Nephron progenitor cell (in vitro differentiated cells): Measurements from ENCODE around the gene MSL3.

ENCODE experiments used
- DNase-seq: peaks from one replicate; pipeline ENCODE4 v3.0.0; 2021
- H3K27ac Mint-ChIP-seq: 2 replicates; pipeline ENCODE4 v1.8.0; 2021; ENCODE audit warnings: mild to moderate bottlenecking, moderate library complexity, mixed read lengths
- H3K27me3 Mint-ChIP-seq: 2 replicates; pipeline ENCODE4 v1.8.0; 2021; ENCODE audit warnings: mild to moderate bottlenecking, low read depth, mixed read lengths; ENCODE audit not compliant: poor library complexity
- H3K36me3 Mint-ChIP-seq: 2 replicates; pipeline ENCODE4 v1.8.0; 2021; ENCODE audit warnings: low read depth, mixed read lengths
- H3K4me1 Mint-ChIP-seq: 2 replicates; pipeline ENCODE4 v1.8.0; 2021; ENCODE audit warnings: mixed read lengths
- H3K4me3 Mint-ChIP-seq: 2 replicates; pipeline ENCODE4 v1.8.0; 2021; ENCODE audit warnings: mild to moderate bottlenecking, moderate library complexity, mixed read lengths
- H3K9me3 Mint-ChIP-seq: 2 replicates; pipeline ENCODE4 v1.8.0; 2021; ENCODE audit warnings: mild to moderate bottlenecking, moderate library complexity, mixed read lengths
- TF ChIP-seq, protein P1 (sequence below): fragments of 200-600 bp; sonication (generic); IDR thresholded peaks from 2 replicates; pipeline ENCODE4 v1.5.0; 2021; ENCODE audit warnings: antibody characterized with exemption

The MSL3 gene

DNA sequence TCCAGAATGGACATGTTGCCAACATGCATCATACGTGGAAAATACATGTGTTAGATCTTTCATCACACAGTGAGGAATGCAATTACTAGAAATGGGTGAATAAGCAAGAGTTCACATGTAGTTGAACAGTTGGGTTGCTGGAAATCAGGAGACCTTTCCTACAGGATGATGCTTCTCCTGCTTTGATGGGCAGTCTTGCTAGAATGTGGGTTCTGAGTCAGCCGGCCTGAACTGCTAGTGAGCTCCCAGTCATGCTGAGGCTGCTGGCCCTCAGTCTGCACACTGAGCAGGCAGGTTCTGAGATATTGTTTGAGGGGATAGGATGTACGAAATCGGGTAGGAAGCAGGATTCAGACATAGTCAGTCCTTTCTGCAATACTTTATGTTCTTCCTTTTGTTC lies 20.2 kb downstream of the MSL3 start:
- Mint-ChIP-seq H3K27ac (peak overlapping the region; percentile 23), H3K9me3 (peaks cover 36% of the 10 kb centered on the region), H3K4me1 (no peaks in the 10 kb centered on the region), H3K4me3 (no peak overlapping the region), H3K36me3 (peaks cover 11% of the 10 kb centered on the region), H3K27me3 (no peaks in the 10 kb centered on the region)
- TF ChIP-seq, protein P1, sequence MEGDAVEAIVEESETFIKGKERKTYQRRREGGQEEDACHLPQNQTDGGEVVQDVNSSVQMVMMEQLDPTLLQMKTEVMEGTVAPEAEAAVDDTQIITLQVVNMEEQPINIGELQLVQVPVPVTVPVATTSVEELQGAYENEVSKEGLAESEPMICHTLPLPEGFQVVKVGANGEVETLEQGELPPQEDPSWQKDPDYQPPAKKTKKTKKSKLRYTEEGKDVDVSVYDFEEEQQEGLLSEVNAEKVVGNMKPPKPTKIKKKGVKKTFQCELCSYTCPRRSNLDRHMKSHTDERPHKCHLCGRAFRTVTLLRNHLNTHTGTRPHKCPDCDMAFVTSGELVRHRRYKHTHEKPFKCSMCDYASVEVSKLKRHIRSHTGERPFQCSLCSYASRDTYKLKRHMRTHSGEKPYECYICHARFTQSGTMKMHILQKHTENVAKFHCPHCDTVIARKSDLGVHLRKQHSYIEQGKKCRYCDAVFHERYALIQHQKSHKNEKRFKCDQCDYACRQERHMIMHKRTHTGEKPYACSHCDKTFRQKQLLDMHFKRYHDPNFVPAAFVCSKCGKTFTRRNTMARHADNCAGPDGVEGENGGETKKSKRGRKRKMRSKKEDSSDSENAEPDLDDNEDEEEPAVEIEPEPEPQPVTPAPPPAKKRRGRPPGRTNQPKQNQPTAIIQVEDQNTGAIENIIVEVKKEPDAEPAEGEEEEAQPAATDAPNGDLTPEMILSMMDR, result no peak
- DNase-seq, result no peak

GRCh38 chrX:11781133-11781532 lies 23.1 kb downstream of the MSL3 start:
- Mint-ChIP-seq H3K27ac (no peak overlapping the region), H3K4me1 (no peaks in the 10 kb centered on the region)

DNA sequence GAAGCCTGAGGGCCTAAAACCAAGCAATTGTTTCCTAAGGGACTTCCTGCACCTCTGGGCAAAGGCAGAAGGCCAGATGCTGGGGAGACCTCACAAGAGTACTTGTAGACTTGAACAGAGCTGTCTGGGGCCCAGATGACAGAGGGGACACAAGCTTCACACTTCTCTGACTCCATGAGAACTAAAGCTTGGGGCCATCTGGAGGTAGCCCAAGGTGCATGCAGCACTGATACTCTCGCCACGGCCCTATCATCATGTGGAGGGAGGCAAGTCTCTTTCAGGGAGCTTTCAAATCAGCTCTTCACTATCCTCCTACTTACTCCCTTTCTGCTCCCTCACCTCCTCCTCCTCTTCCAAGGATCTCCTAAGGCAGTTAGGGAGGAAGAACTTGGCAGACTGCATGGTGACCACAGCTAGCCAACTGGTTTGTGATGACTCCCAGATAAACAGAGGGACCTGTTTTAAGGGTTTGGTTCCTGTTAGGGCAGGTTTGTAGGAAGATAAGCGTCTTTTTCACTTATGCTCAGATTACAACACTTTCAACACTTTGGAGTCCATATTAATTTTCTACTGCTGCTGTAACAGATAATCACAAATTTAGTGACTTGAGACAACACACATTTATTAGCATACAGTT lies 23.8 kb downstream of the MSL3 start:
- Mint-ChIP-seq H3K27me3 (no peaks in the 10 kb centered on the region), H3K36me3 (no peaks in the 10 kb centered on the region), H3K4me3 (no peak overlapping the region), H3K9me3 (peaks cover 28% of the 10 kb centered on the region), H3K4me1 (no peaks in the 10 kb centered on the region), H3K27ac (no peak overlapping the region)
- DNase-seq, result no peak
- TF ChIP-seq, protein P1, result no peak

More at GRCh38 chrX:11781133-11781532, 23.1 kb downstream of the MSL3 start:
- DNase-seq, result no peak
- Mint-ChIP-seq H3K36me3 (no peaks in the 10 kb centered on the region), H3K9me3 (peaks cover 28% of the 10 kb centered on the region), H3K4me3 (no peak overlapping the region), H3K27me3 (no peaks in the 10 kb centered on the region)
- TF ChIP-seq, protein P1, result no peak

DNA sequence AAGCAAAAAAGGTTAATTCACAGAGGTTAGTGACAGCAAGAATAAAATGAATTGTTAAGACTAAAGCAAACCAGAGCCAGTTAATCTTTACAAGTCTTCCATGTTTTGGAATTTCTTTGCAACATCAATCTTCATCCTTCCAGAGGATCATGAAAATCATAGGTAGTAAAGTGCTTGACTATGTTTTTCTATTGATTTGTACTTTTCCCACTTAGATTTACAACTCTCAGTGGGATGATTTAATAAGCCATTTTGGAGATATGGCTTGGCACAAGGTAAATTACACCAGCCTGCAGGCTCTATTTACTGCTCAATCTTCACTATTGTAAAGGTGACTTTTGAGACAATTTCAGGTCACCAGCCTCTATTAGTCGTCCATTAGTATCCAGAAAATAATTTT lies 26.5 kb downstream of the MSL3 start:
- Mint-ChIP-seq H3K27ac (no peak overlapping the region), H3K9me3 (peaks cover 30% of the 10 kb centered on the region), H3K36me3 (no peaks in the 10 kb centered on the region), H3K4me3 (no peak overlapping the region), H3K4me1 (no peaks in the 10 kb centered on the region), H3K27me3 (no peaks in the 10 kb centered on the region)
- TF ChIP-seq, protein P1, result no peak
- no peak for DNase-seq

DNA sequence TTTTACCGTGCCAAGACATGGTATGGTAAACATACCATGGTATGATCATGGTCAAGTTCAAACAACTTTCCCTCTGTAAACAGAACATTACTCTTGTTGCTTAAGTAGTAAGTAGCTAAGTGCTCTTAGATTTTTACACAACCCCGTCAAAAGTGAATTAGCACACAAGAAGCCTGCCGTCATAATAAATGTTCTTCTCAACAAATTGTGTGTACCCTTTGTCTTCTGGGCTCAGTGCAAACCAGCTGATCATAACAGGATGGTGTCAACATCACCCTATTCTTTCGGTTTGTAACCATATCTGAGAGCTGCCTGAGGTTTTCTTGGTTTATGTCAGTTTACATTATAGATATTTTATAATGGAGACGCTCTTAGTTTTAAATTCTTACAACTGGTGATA lies 28.8 kb downstream of the MSL3 start:
- TF ChIP-seq, protein P1, result no peak
- H3K4me1 Mint-ChIP-seq, result no peaks in the 10 kb centered on the region
- H3K9me3 Mint-ChIP-seq, result peaks cover 20% of the 10 kb centered on the region
- no peak overlapping the region for H3K4me3 Mint-ChIP-seq
- H3K27ac Mint-ChIP-seq, result no peak overlapping the region
- no peaks in the 10 kb centered on the region for H3K27me3 Mint-ChIP-seq
- H3K36me3 Mint-ChIP-seq, result no peaks in the 10 kb centered on the region
- DNase-seq, result no peak

DNA sequence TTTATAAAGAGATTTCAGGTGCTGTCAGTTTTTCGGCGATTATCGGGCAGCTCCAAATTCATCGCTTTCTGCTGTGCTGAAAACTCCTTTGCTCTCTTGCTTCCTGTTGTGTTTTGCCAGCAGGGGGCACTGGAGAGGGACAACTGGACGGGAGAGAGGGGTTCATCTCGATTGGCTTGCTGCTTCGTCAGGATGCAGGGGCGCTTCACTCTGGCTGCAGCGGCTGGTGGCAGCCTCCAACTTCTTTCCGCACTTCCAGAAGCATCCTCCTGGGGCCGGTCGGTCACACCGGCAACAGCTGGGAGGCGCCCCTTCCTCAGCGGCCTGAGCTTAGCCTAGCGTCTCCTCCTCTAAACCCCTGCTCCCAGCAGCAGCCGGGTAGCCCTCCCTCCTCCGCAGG lies 29.5 kb downstream of the MSL3 start:
- H3K9me3 Mint-ChIP-seq, result peaks cover 15% of the 10 kb centered on the region

More for the DNA sequence above, 29.5 kb downstream of the MSL3 start:
- H3K36me3 Mint-ChIP-seq, result no peaks in the 10 kb centered on the region
- no peaks in the 10 kb centered on the region for H3K4me1 Mint-ChIP-seq
- DNase-seq, result peak; percentile 80
- no peak overlapping the region for H3K4me3 Mint-ChIP-seq
- H3K27ac Mint-ChIP-seq, result no peak overlapping the region
- TF ChIP-seq, protein P1, result peak; percentile 58
- H3K27me3 Mint-ChIP-seq, result no peaks in the 10 kb centered on the region
